HG02981 (cell line): Measurements from ENCODE around the gene PDE4D.
"Not testable (repeated sequence)": the region's sequence is repeated elsewhere in the genome, so short reads cannot be mapped to it uniquely, and the experiment has no call there.

Experiments
- ATAC-seq: cut with Tn5 transposase; IDR thresholded peaks from one replicate; pipeline ENCODE4 v1.9.1; 2021; ENCODE audit warnings: mild to moderate bottlenecking, moderate library complexity; ENCODE audit not compliant: unreplicated experiment

PDE4D gene

GRCh38 chr5:59769832-59770231, 123.7 kb downstream of the PDE4D start:
- ATAC-seq, result no peak

- no peak for ATAC-seq
These were observed 124.5 kb downstream of the PDE4D start for GRCh38 chr5:59769041-59769360.

GRCh38 chr5:59768152-59769040, 125.1 kb downstream of the PDE4D start:
- peak; percentile 59 for ATAC-seq

GRCh38 chr5:59767681-59768151, 125.8 kb downstream of the PDE4D start:
- ATAC-seq, result no peak

GRCh38 chr5:59767211-59767605, 126.3 kb downstream of the PDE4D start:
- no peak for ATAC-seq

GRCh38 chr5:59766427-59767210, 126.9 kb downstream of the PDE4D start:
- no peak for ATAC-seq

GRCh38 chr5:59765446-59765845, 128.1 kb downstream of the PDE4D start:
- ATAC-seq, result no peak

- no peak for ATAC-seq
These were observed 129.2 kb downstream of the PDE4D start for GRCh38 chr5:59764361-59764760.

GRCh38 chr5:59763541-59763940, 130.0 kb downstream of the PDE4D start:
- no peak for ATAC-seq

GRCh38 chr5:59762232-59762631, 131.3 kb downstream of the PDE4D start:
- ATAC-seq, result not testable (repeated sequence)

GRCh38 chr5:59760785-59761348, 132.7 kb downstream of the PDE4D start:
- ATAC-seq, result peak; percentile 74

- ATAC-seq, result no peak
These were observed 133.8 kb downstream of the PDE4D start for GRCh38 chr5:59759600-59760351.

GRCh38 chr5:59758566-59758965, 135.0 kb downstream of the PDE4D start:
- no peak for ATAC-seq

GRCh38 chr5:59757442-59757841, 136.1 kb downstream of the PDE4D start:
- no peak for ATAC-seq

GRCh38 chr5:59756373-59757035, 137.0 kb downstream of the PDE4D start:
- no peak for ATAC-seq

- no peak for ATAC-seq
These were observed 138.1 kb downstream of the PDE4D start for GRCh38 chr5:59755476-59755875.

- ATAC-seq, result no peak
These were observed 139.9 kb downstream of the PDE4D start for GRCh38 chr5:59753599-59753998.

GRCh38 chr5:59749782-59750520, 143.6 kb downstream of the PDE4D start:
- ATAC-seq, result no peak

- not testable (repeated sequence) for ATAC-seq
These were observed 145.4 kb downstream of the PDE4D start for GRCh38 chr5:59748036-59748663.
